ENCODE measurements around the gene CRHR1. TPM values are rescaled to one million over a fixed set of nuclear protein-coding genes. Genes with fewer than 3 reads are reported as not detected.
A peak's percentile ranks its signal among the peaks of the same experiment; 100 is the strongest.

Gene CRHR1
- polyA plus RNA-seq, 4 donors = 0.14 to 1.6 (median 0.45) TPM

DNA sequence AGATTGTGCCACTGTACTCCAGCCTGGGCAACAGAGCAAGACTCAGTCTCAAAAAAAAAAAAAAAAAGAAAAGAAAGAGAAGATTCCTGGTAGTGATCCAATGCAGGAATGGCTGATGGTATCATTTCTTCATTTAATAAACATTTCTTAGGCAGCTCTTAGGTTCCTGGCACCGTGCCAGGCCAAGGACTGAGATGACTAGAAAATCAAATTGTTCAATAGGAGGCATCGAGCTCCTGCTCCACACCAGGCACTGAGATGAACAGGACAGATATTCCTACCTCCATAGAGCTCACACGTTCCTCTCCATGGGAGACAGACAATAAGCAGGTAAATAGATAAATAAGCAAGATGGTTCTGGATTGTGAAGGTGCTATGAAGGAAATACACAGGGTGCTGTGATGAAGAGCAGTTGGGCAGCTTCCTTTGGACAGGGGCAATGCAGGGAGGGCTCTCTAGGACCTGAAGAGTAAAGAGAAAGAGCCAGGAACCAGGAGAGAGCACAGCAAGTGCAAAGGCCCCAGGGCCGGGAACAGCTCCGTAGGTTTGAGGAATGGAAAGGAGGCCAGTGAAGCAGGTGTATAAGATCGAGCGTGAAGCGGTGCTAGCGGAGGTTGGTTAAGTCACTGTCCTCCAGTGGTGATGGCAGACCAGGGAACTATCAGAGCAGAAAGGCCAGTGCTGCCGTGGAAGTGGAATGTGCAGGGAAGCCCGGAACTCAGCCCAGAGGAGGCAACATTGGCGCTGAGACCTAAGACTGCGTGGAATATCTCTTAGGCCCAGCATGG lies 26.5 kb upstream of the CRHR1 start:
- no peak for DNase-seq (ENCODE audit: low read depth in 4 of 4, low spot score in 3 of 4)

DNA sequence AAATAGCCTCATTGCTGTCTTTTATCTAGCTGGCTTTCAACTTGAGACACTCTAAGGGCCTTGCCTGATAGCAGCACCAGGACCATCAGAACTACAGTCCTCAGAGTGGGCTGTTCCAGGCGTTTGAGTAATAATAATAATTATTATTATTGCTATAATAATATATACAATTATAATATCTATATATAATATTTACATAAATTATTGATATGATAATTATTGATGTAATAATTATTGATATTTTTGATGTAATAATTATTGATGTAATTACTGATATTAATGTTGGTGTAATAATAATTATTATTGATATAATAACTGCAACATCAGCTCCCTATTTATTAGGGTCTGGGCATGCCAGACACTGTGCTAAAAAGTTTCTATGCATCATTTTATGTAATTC lies 25.6 kb upstream of the CRHR1 start:
- DNase-seq (ENCODE audit: low read depth in 4 of 4, low spot score in 3 of 4) = no peak

DNA sequence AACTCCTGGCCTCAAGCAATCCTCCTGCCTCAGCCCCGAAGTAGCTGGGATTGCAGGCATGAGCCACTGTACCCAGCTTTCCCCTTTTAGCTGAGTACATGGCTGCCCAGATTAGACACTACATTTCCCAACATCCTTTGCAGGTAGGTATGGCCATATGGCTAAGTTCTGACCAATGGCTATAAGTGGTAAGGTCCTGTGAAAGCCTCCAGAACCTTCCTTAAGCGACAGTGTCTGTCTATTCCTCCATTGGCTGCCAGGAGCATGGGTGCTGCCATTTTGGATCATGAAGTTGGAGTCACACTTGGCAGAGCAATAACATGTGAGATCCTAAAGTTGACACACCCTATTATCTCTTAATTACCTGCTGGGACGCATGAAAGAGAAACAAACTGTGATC lies 24.4 kb upstream of the CRHR1 start:
- DNase-seq (ENCODE audit: low read depth in 4 of 4, low spot score in 3 of 4) = no peak

DNA sequence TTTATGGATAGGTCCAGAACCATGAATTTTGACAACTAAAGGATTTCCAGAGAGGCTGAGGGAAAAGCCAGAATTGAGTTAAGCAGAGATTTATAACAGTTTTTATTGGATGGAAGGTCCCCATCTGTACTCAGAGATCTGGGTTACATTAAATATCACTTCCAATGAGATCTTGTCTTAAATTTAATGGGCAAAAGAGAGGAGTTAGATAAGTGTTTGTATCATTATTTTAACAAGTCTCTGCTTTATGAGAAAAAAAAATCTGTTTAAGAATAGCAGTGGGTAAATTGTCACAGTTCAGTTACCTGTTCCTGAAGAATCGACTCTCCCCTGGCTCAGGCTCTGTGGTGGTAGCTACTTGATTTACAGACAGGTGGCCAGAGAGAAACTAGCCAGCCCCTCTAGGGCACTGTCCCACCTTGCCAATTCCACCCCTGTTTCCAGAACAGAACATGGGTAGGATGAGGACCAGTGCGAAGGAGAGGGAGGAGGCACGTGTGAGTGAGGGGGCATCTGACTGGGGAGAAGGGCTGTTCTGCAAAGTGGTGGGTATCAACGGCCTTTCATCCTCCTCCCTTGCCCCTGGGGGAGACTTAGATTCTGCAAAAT lies 22.1 kb upstream of the CRHR1 start:
- DNase-seq (ENCODE audit: low read depth in 4 of 4, low spot score in 3 of 4) = no peak

DNA sequence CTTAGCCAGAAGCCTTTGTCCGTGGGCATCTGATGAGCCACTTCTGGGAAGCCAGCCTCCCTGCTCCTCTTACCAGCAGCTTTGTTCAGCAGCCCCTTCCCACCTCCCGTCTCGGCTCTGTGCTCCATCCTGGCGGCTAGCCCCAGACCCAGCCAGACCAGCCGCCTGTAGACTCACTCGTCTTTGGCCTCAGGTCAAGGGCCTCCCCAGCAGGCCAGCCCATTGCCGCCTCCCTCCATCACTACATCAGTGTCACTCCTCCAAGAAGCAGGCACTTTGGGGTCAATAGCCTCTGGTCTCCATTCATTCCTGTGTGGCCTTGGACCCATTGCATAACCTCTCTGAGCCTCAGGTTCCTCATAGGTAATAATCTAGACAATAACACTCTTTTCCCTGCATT lies 20.9 kb upstream of the CRHR1 start:
- DNase-seq (ENCODE audit: low read depth in 4 of 4, low spot score in 3 of 4) = no peak

DNA sequence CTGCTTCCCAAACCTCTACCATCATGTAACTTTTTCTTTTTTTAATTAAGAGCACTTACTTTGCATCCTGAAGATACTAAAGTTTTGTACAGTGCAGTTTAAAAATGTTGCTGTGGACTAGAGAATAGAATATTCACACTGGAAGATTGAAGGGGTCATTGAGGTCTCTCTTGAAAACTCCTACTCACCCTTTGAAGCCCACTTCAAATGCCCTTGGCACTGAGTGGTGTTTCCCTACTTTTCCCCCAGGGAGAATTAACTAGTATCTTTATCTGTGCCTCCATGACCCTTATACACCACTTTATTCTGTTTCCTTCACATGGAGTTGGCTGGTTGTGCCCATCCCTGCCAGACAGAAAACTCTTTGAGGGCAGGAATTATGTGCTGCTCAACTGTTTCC lies 19.6 kb upstream of the CRHR1 start:
- no peak for DNase-seq (ENCODE audit: low read depth in 4 of 4, low spot score in 3 of 4)

DNA sequence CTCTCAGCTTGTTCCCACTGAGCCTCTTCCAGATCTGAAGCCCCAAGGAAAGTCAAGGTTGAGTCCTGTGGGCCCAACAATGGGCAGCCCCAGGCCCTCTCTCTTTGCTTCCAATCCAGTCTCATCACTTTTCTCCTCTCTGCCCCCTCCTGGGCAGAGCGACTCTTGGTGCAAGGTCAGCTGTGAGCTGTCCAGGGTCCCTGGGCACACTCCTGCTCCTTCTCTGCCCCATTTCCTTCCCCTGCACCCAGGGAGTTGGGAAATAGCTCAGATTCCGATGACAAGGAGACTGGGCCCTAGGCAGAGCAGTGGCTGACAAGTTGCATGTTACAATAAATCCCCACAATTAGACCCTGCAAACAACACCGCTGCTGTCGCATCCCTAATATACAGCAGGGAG lies 16.1 kb upstream of the CRHR1 start:
- DNase-seq (ENCODE audit: low read depth in 4 of 4, low spot score in 3 of 4) = no peak

DNA sequence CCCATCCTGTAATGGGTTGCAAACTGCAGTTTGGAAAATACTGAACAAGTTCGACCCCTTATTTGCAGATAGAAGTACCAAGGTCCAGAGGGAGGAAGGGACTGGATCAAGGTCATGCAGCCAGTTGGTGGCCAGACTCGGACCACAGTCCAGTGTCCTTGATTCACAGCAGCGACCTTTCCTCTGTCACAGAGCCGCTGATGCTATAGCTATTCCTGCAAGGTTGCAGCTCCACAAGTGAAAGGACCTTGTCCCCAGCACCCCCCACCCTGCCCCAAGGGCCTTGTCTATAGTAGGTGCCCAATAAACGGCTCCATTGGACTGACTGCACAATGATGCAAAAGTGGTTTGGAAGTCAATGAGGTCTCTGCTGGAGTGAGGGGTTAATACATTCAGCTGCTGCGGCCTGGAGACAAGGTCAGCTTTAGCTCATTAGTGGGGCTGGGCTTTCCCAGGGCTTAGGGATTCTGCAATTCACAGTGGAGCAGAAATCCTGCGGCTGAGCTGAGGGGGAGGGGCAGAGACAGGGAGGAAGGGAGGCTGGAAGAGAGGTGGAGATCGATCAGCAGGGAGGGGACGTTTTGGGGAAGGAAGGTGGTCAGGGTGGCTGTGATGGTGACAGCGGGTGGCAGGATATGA lies 13.4 kb upstream of the CRHR1 start:
- DNase-seq (ENCODE audit: low read depth in 4 of 4, low spot score in 3 of 4) = no peak

DNA sequence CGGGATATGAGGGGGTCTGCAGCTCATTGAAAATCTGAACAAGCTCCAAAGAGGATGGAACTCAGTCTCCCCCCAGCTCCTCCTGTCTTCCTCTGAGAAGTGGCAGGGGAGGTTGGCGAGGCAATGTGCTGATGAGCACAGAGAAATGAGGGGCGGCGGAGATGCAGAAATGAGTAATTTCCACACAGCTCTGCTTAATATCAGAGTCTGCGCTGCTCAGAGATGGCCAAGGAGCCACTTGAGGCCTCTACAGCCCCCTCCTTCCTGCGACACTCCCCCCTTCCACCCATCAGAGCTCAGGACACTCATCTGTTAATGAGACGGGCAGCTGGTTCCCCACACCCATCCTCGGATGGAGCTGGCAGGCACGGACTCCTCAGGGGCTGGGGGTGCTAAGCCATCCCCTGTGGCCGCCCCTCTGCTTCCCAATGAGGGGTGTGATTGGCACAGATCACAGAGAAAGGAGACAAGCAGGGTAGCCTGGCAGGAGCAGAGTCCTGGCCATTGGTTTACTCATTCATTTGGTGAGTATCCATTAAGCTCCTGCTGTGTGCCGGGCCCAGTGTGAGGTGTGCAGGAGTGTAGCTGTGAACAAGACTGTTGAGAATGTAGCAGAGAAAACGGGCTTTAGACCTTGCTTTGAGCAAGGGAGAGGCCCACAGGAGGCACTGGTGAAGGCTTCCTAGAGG lies 12.7 kb upstream of the CRHR1 start:
- no peak for DNase-seq (ENCODE audit: low read depth in 4 of 4, low spot score in 3 of 4)

DNA sequence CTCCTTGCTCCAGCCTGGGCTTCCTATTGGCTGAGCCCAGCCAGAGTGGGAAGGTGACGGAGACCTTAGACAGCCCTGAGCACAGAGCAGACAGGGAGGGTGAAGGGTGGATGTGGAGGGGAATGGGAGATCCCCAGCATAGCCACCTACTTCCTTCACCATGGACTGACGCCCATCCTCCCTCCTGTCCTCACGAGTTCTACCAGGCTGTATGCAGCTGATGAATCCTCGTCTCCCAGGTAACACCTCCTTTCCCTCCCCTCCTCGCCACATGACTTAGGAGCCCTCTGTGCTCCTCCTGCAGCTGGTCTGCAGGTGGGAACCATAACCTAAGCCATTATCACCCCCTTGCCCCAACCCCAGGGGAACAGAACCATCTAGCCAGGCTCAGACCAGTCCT lies 9.0 kb upstream of the CRHR1 start:
- DNase-seq (ENCODE audit: low read depth in 4 of 4, low spot score in 3 of 4) = no peak

DNA sequence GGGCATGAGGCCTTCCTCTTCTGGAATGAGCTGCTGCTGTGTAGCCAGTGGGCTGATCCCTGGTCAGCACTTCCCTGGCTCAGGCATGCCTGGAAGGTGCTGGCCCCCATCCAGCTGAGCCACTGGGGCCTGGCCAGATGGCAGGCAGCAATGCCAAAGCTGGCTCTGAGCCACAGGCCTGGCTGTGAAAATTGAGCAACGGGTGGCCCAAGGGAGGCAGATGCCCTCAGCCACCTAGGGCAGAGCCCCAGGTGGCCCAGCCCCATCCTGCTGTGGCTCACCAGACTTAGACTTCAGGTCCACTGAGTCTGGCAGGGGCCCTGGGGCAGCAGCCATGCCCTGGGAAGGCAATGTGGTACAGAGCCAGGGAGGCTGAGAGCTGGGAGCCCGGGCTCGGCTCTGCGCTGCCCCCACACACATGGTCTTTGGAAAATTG lies 8.5 kb upstream of the CRHR1 start:
- no peak for DNase-seq (ENCODE audit: low read depth in 4 of 4, low spot score in 3 of 4)

DNA sequence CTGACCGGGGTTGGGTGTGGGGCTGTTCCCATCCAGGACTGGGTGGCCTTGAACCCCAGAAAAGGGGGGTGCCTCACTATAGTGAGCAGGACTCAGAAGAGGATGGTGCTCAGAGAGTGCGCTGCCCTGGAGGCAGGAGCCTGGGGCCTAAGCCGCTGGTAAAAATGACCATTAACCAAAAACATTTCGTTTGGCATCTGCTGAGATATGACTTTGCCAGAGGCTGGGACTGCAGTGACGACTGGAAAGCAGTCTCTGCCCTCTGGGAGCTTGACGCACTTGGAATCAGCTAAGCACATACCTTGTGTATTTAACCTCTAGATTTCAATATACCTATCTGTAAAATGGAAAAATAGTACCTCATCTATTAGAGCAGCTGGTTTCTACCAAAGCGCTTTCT lies 7.2 kb upstream of the CRHR1 start:
- DNase-seq (ENCODE audit: low read depth in 4 of 4, low spot score in 3 of 4) = no peak

DNA sequence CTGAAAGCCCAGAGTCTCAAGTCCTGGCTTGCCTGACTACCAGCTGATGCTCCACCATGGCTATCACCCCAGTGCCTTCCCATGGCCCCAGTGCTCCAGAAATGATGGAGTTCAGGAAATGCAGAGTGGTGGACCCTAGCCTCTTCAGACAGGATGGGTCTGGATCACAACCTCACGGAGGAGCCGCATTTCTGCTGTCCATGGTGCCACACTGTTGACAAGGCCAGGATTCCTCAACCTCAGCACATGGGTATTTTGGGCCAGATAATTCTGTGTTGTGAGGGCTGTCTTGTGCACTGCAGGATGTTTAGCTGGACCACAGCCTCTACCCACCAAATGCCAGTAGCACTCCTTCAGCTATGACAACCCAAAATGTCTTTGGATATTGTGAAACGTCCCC lies 6.7 kb upstream of the CRHR1 start:
- DNase-seq (ENCODE audit: low read depth in 4 of 4, low spot score in 3 of 4) = no peak

DNA sequence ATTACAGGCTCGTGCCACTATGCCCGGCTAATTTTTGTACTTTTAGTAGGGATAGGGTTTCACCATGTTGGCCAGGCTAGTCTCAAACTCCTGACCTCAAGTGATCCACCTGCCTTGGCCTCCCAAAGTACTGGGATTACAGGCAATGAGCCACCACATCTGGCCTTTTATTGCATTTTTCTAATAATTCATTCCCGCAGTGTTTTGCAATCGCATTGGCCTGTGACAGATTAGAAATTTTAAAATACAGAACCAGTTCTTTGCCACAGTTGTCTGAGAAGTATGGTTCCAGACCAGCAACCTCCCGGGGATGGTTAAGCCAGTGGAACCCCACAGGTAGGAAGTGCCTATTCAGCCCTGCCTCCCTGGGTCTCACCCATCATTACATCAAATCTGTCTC lies 3.2 kb upstream of the CRHR1 start:
- no peak for DNase-seq (ENCODE audit: low read depth in 4 of 4, low spot score in 3 of 4)

DNA sequence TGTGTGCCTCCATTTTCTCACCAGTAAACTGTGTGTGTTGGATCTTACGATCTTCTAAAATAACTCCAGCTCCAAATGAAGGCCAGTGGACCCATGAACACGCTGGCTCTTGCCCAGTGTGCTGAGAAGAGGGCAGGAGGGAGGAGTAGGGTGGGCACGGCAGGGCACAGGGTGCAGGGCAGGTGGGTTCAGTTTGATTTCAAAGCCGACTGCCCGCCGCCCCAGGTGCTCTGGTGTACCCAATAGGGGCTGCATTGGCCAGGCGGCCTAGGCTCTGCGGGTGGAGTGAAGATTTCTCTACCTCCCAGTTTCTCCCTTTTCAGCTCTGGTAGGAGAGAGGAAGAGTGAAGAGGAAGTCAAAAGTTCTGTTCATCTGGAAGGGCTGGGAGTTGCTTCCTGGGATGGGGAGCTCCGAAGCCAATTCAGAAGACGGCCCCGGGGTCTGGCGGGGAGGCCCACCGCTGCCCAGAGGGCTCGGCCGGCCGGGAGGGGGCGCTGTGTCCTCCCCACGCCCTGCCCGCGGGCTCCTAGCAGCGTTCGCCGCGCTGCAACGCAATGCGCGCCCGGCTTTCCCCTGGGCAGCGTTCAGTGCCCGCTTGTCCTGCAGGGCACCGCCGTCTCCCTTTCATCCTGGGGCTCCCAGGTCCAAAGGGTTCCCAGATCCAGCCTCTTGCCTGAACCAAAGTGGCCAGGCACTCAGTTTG lies 1.1 kb upstream of the CRHR1 start:
- DNase-seq (ENCODE audit: low read depth in 4 of 4, low spot score in 3 of 4) = no peak

DNA sequence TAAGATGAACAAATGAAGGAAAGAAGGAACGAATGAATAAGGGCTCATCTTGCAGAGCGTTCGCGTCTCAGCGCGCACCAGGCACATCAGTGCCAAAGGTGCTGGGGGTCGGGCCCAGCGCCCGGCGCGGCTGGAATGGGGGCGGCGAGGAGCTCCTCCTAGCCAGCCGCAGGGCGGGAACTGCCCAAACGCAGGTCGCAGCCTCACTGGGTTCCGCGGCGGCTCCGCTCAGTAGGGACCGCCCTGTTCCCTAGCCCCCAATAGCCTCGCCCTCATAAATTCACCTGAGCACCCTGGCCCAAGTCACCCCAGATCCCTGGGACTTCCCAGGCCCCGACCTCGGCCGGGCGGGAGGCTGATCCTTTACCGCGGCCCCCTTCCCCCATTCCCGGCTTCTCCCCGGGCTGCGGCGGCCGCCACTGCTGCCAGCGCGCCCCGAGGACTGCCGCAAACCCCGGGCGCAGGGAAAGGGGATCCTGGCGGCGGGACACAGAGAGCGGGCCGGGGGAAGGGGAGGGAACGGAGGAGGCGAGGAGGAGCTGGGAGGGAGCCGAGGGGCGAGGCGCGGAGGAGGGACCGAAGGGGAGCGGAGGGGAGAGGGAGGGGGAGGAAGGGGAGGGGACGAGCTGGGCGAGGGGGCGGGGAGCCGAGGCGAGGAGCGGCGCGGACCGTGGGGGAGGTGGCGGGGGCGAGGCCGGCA lies 377 bp upstream of the CRHR1 start:
- peak in 1 of 4 donors; percentile 44 for DNase-seq (ENCODE audit: low read depth in 4 of 4, low spot score in 3 of 4)

DNA sequence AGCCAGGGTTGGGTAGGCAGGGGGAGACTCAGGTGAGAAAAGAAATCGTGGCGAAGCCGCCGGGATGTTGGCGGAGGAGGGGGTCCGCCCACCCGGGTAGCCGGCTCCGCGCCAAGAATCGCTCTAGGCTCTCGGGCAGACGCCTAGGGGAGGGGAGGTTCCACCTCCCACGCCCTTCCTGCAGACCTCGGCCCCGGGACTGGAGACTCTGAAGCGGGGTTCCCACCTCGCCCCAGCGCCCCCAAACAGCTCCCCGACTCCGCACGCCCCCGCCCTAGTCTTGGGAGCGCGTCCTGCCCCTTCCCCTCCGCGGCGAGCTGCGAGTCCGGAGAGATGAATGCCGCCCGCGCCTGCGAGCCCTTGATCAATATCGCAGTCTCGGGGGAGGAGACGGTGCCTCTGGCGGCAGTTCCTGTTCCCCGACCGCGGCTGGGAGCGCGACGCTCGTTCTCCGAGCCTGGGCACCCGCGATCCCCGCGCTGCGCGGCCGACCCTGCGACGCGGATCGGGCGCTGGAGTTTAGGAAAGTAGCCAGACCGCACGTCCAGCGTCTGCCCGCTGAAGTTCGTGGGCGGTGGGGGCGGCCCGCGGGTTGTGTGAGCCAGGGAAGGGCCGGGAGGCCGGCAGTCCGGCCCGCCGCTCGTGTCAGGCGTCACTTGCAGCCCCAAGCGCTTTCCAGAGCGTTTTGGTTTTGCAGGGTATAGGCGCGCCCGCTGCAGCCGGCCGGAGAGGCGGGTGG lies 790 bp downstream of the CRHR1 start:
- no peak for DNase-seq (ENCODE audit: low read depth in 4 of 4, low spot score in 3 of 4)

DNA sequence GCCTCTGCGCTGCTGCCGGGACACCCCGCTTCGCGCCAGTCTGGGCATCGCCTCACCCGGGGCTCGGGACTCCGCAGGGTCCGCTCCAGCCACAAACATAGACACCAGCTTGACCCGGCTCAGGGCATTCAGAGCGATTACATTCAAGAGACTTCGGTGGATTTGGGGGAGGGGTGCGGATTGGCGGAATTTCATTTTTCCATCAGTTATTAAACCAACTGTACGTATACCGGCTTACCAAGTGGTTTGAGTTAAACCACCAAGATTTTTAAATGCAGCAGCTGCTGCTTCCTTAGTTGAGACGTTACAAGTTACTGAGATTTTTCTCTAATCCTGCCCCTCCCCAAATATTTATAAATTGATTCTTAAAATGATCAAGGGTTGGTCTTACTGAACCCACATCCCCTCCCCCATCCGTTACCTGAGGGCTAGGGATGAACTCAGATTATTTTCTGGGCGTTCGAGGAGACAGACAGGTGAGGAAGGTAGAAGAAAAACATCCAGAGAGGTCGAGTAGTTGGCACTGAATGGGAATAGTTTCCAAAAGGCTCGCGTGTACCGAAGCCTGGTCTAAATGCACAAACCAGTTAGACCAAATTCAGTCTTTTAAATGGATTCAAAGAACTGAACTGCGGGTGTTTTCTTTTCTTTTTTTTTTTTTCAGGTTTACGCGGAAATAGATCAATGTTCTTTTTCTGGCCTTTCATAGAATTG lies 1.5 kb downstream of the CRHR1 start:
- DNase-seq (ENCODE audit: low read depth in 4 of 4, low spot score in 3 of 4) = no peak

DNA sequence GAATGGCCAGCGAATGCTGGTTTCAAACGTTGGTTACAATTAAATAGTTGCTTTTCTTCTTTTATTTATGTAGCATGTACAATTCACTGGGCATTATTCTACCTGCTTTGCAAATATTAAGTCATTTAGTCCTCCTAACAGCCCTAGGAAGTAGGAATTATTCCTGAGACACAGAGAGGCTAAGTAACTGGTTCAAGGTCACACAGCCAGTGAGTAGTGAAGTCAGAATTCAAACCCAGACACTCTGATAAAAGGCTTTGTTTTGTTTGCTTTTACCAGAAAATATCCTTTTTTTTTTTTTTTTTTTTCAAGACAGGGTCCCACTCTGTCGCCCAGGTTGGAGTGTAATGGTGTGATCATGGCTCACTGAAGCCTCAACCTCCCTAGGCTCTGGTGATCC lies 2.2 kb downstream of the CRHR1 start:
- no peak for DNase-seq (ENCODE audit: low read depth in 4 of 4, low spot score in 3 of 4)

Measured in right renal pelvis (tissue), 4 donors.